NCI-H1694 treated with DMSO at 0.1 percent for 48 hours (cell line): ENCODE measurements around the gene NFATC1.

Experiments used
- DNase-seq: peaks from one replicate; lab custom pipeline; 2025; lab: John Stamatoyannopoulos, UW

The NFATC1 gene

DNA sequence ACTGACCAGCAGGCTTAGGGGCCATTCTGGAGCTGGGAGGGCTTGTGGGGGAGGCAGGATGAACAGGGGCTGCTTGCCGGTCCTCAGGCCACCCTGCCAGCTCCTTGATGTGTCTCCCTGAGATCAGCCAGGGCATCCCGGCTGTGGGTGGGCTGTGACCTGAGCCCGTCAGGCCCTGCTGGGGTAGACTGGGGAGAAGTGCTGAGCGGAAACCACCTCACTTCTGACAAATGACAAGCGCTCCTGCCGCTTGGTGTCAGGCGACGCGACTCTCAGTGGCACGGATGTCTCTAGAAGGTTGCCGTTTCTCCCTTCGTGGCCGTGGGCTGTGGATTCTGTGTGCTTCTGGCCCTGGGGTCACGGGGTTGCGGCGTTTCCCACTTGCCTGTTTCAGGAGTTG, 45.7 kb downstream of the NFATC1 start:
- DNase-seq = no peak

- DNase-seq = peak; percentile 18
Observed at GRCh38 chr18:79442508-79443221, 46.9 kb downstream of the NFATC1 start.

DNA sequence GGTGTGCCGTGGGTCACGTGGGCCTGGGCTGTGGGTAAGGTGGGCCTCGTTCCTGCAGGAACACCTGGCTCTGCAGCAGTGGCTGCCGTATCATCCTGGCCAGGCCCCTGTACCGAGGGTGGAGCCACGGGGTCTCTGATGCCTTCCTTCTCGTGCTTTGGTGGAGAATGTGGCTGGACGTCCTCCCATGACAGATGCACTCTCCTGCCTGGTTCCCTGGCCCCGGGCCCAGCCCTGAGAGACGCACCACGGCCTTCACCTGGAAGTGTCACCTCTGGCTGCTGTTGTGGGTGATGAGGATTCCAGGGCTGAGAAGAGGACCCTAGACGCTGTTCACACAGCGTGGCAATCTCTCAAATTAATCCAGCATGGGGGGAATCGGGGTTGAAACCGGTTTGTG, 49.5 kb downstream of the NFATC1 start:
- DNase-seq = no peak

DNA sequence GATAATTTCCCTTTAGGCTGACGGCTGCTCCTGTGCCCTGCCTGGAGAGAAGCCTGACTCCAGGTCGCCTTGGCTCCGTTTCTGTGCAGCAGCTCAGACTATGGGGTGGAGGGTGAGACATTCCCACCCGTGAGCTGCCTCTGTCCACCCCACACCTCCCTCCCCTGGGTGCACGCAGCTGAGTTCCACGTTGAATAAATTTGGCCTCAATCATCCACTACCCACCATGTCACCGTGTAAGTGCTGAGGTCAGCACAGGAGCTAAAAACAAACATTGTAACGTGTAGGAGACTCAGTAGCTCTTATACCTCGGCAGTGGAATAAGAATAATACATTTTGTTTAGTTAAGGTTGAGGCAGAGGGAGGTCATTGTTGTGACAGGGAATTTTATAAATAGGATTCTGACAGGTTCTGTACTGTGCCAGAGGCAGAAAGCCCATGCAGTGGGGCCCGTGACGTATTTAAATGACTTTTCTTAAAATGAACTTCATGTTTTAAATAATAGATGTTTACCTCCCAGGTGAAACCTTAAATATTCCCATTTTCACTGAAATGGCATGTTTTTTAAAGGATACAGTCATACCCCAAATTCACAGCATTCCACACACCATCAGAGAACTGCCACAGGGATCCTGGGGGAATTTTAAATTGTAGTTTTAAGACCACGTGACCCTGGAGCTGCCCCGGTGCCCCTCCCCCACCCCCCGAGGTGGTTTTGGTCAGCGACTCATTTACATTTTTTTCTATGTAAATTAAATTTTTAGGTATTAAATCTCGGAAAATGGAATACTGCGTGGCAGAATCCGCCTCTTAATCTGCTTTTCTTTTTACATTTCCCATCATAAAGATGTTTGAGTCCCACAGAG, 50.2 kb downstream of the NFATC1 start:
- DNase-seq = no peak

GRCh38 chr18:79446931-79447330, 51.2 kb downstream of the NFATC1 start:
- DNase-seq = no peak

DNA sequence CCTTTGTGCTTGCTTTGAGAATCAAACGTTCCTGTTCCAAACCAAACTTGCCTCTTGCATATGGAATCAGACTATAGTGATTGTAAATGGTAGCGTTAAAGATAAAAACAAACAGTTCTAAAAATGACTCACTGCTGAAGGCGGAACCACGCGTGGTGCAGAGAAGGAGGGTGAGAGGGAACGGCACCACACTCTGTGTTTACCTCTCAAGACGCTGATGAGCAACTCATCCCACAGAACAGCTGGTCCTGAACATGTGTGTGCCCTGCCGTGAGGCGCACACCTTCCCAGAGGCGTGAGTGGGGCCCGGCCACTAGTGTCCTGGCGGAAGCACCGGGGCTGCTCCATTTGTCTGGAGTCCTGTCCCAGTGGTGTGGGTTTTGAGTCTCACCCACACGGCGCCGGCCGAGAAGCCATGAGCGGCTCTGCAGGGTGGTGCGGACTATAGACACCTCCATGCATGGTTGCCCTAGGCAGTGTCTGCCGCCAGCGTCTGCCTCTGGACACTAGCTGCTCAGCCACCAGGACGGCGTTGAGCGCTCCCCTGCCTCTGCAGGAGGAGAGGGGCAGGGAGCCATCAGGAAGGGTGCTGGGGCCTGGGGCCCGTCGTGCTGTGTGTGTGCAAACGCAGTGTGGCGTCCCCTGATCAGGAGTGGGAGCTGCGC, 52.1 kb downstream of the NFATC1 start:
- DNase-seq = no peak

DNA sequence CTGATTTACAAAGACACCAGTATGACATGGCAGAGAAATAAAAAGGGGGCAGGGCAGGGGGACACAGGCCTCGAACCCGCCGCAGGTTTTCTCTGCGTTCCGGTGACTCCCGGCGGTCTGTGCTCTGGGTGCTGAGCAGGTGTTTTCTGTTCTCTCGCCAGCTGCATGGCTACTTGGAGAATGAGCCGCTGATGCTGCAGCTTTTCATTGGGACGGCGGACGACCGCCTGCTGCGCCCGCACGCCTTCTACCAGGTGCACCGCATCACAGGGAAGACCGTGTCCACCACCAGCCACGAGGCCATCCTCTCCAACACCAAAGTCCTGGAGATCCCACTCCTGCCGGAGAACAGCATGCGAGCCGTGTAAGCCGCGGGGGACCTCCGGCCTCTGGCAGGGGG, 52.9 kb downstream of the NFATC1 start:
- no peak for DNase-seq

DNA sequence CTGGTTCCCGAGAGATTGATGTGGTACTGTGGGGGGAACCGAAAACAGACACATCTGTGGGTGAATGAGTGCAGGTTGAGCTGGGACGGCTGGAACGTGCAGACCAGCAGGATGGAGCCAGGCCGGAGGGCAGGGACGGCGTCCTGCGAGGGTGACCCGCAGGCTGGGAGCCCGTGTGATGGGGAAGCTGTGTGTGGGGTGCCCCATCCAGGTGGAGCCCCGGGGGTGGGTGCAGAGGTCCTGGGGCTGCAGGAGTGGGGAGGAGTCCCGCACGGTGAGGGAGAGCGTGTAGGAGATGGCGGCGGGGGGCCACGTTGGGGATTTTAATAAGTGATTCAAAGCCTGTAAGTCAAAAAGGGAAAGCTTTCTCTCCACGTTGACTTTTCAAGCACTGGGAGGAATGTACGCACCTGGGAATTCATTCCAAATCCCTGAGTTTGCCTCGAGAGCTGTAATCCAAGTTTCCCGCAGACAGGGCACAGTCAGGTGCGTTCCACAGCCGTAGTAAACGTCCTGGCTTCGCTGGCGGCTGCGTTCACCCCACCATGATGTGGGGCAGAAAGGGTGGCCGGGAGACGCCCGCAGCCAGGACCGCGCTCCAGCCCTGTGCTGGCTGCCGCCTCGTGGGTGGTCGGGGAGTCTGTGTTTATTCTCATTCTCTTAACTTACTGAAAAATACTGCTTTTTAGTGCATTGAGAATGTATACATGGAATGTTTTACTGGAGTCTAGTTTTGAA, 54.0 kb downstream of the NFATC1 start:
- DNase-seq = no peak

- no peak for DNase-seq
Observed at GRCh38 chr18:79450289-79451080, 54.8 kb downstream of the NFATC1 start.

DNA sequence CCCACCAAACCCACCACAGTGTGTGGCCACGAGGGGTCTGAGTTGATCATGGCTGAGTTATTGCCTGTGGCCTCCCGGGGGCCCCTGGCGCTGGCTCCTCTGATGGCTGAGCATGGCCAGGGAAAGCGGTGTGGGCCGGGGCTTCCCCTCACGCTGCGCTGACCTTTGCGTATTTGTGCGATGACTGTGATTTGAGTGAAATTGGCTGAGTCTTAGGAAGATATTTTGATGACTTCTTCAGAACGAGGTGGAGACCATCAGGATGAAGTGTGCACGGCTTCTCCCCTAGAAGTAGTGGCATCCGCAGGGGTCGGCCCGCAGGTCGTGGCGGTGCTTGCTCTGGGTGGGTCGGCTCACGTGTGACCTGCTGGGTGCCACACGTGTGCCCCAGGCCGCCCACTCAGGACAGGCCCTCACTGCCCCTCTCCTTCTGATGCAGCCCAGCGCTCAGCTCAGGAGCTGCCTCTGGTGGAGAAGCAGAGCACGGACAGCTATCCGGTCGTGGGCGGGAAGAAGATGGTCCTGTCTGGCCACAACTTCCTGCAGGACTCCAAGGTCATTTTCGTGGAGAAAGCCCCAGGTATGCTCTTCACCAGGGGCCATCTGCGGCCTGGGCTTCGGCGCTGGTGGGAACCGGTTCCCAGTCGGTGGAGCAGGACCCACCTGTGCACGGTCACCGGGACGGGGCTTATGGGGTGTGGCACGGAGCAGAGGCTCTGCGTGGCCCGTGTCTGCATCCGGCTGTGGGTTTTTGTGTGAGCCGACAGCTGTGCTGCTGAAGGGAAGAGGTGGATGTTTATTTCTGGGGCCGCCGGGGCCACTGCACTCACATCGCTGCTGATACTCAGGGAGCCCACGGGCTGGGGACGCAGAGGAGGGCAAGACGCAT, 55.8 kb downstream of the NFATC1 start:
- no peak for DNase-seq

DNA sequence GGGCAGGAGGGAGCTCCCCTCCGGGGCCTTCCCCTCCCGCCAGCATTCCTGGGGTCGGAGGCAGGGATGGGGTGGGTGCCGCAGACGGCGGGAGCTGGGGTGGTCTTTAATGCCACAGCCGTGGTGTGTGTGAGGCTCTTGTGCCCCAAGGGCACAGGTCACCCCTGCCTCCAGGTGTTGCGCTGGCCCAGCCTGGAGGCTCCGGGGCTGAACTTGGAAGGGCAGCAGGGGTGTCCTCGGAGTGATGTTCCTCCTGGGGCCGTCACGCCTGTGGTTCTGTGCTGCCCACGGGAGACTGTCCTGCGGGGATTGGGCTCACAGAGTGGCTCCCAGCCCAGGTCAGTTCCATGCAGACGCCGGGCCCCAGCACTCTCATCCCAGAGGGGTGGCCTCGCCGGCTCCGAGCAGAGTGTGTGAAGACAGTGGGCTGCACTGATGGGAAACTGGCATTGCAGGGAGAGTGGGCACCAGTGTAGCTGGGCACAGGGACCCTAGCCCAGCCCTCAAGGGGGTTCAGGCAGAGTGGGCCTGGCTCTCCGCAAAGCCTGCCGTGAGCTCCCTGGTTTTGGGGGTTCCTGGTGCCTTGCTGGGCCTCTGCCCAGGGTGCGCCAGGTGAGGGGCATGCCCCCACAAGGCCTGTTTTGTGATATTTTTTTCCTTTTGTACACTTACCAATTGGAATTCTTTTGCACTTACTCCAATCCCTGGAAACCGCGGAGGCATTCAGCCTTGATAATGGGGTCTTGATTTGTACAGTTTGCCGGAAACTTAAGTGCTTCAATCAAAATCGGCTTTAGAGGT, 56.7 kb downstream of the NFATC1 start:
- no peak for DNase-seq

- no peak for DNase-seq
Observed at GRCh38 chr18:79452991-79453645, 57.4 kb downstream of the NFATC1 start.

DNA sequence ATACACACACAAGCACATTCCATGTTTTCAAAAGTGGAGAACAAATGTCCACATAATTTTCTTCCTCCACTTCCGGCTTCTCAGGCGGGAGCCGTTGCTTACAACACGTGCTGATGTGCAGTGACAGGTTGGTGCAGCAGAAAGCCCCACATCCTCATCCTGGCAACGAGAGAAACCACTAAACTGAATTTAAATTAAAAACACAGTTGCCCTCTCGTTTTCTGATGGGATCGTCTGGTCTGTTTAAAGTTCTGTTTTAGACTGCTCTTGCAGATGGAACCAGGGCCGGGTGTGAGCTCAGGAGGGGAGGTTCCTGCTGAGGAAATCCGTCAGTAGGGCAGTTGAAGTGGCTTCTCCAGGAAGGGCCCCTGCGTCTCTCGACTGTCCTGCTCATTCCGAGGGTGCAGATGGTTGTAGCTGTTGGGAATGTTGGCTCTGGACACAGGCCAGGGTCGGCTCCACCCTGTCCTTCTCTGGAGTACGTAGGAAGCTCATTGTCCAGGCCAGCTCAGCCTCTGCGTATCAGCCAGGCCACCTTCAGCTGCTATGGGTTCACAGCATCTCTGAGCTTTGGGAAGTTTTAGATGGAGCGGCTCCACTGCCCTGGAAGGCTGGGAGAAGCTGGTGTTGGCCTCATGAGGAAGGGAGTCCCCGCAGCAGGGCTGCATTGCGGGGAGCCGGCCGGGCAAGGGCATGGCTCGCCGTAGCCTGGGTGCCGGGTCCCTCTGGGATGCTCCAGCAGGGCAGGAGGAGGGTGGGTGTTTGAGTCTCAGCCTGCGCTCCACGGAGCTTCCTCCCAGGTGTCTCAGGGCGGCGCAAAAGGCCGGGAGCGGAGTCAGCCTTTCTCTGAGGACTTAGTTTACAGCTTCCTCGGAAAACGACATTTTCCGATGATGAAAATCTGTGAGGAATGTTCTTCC, 58.3 kb downstream of the NFATC1 start:
- DNase-seq = no peak

GRCh38 chr18:79455261-79455660, 59.5 kb downstream of the NFATC1 start:
- no peak for DNase-seq

GRCh38 chr18:79456105-79456980, 60.6 kb downstream of the NFATC1 start:
- DNase-seq = no peak

- DNase-seq = no peak
Observed at GRCh38 chr18:79457239-79457638, 61.5 kb downstream of the NFATC1 start.

- DNase-seq = no peak
Observed at GRCh38 chr18:79457652-79458051, 61.9 kb downstream of the NFATC1 start.
